HEK293T (cell line): ENCODE results near the gene MLLT10.

Experiments
- CTCF ChIA-PET: fragments of 350-600 bp; formaldehyde crosslinking; extraction: SDS; loops from one replicate; lab custom pipeline; 2021; ENCODE audit warnings: antibody characterized with exemption, inconsistent platforms; lab: Yijun Ruan, JAX
- POLR2A ChIA-PET: fragments of 350-600 bp; formaldehyde crosslinking; extraction: SDS; loops from one replicate; lab custom pipeline; 2020; ENCODE audit warnings: antibody characterized with exemption, inconsistent platforms; lab: Yijun Ruan, JAX
- DNase-seq: peaks from one replicate; pipeline ENCODE4 v3.0.0; 2012; ENCODE audit warnings: mixed read lengths; ENCODE audit errors: extremely low spot score
- ARNT ChIP-seq: fragments of 450-650 bp; IDR thresholded peaks from 2 replicates; pipeline ENCODE4 v1.6.1; 2017; ENCODE audit warnings: mild to moderate bottlenecking
- BHLHE40 ChIP-seq: fragments of 450-650 bp; IDR thresholded peaks from 2 replicates; pipeline ENCODE4 v1.6.1; 2016; ENCODE audit warnings: mild to moderate bottlenecking, moderate library complexity, borderline replicate concordance
- CTBP1 ChIP-seq: fragments of 450-650 bp; IDR thresholded peaks from 2 replicates; pipeline ENCODE4 v1.6.1; 2016; ENCODE audit warnings: borderline replicate concordance
- ELF4 ChIP-seq: fragments of 450-650 bp; IDR thresholded peaks from 2 replicates; pipeline ENCODE4 v1.6.1; 2017; ENCODE audit warnings: antibody characterized with exemption
- FOXA1 ChIP-seq: fragments of 450-650 bp; IDR thresholded peaks from 2 replicates; pipeline ENCODE4 v1.6.1; 2016; ENCODE audit warnings: mild to moderate bottlenecking
- FOXK2 ChIP-seq: fragments of 450-650 bp; IDR thresholded peaks from 2 replicates; pipeline ENCODE4 v1.6.1; 2016; ENCODE audit warnings: mild to moderate bottlenecking
- FOXM1 ChIP-seq: fragments of 450-650 bp; IDR thresholded peaks from 2 replicates; pipeline ENCODE4 v1.6.1; 2017; ENCODE audit warnings: mild to moderate bottlenecking, borderline replicate concordance
- HDGF ChIP-seq: fragments of 450-650 bp; IDR thresholded peaks from 2 replicates; pipeline ENCODE4 v1.6.1; 2017; ENCODE audit warnings: antibody characterized with exemption, borderline replicate concordance
- L3MBTL2 ChIP-seq: fragments of 450-650 bp; conservative IDR thresholded peaks from 2 replicates; pipeline ENCODE4 v1.6.1; 2016; ENCODE audit warnings: mild to moderate bottlenecking
- LEF1 ChIP-seq: fragments of 450-650 bp; IDR thresholded peaks from 2 replicates; pipeline ENCODE4 v1.6.1; 2017; ENCODE audit warnings: mild to moderate bottlenecking, borderline replicate concordance
- NFRKB ChIP-seq: fragments of 450-650 bp; IDR thresholded peaks from 2 replicates; pipeline ENCODE4 v1.6.1; 2016; ENCODE audit warnings: mild to moderate bottlenecking, moderate library complexity
- PKNOX1 ChIP-seq: fragments of 450-650 bp; IDR thresholded peaks from 2 replicates; pipeline ENCODE4 v1.6.1; 2016
- SP1 ChIP-seq: fragments of 450-650 bp; IDR thresholded peaks from 2 replicates; pipeline ENCODE4 v1.6.1; 2017
- SUZ12 ChIP-seq: fragments of 450-650 bp; IDR thresholded peaks from 2 replicates; pipeline ENCODE4 v1.6.1; 2016; ENCODE audit warnings: mild to moderate bottlenecking
- TARDBP ChIP-seq: fragments of 450-650 bp; IDR thresholded peaks from 2 replicates; pipeline ENCODE4 v1.6.1; 2016
- ZNF384 ChIP-seq: fragments of 450-650 bp; IDR thresholded peaks from 2 replicates; pipeline ENCODE4 v1.6.1; 2016

The MLLT10 gene

GRCh38 chr10:21533467-21534279, at the start of gene MLLT10:
Gene MLLT10, plus strand, starts transcription at chr10:21534232. Its CDS starts 413 bp downstream, at chr10:21534645.
- DNase-seq: peak; percentile 88
- ChIA-PET POLR2A (interaction anchor here (1.4 to 2.3 kb wide), 4 partner anchors 9 to 37 kb away, joined by 4 to 22 read pairs (median 9); no protein-coding TSS in a partner anchor), CTCF (no interaction called here)
- TF ChIP-seq FOXM1 (peak; percentile 53; the same call in 1 of the 2 replicates), CTBP1 (no peak), LEF1 (peak; percentile 35; the same call in 1 of the 2 replicates), ZNF384 (no peak), BHLHE40 (no peak), NFRKB (no peak), ARNT (peak; percentile 40; the same call in 1 of the 2 replicates), L3MBTL2 (peak; percentile 81), HDGF (no peak), SUZ12 (no peak), PKNOX1 (no peak), TARDBP (no peak), FOXK2 (no peak), ELF4 (no peak), FOXA1 (no peak), SP1 (no peak)

GRCh38 chr10:21487416-21488180, 46.4 kb upstream of the MLLT10 start:
- POLR2A ChIA-PET: no interaction called here
- TF ChIP-seq ZNF384 (no peak), SUZ12 (no peak), FOXA1 (no peak), NFRKB (no peak), PKNOX1 (no peak), BHLHE40 (no peak), LEF1 (no peak), FOXM1 (no peak), HDGF (no peak), TARDBP (no peak), CTBP1 (no peak), L3MBTL2 (no peak), FOXK2 (no peak)
- CTCF ChIA-PET: no interaction called here
- DNase-seq: no peak

GRCh38 chr10:21488246-21488956, 45.6 kb upstream of the MLLT10 start:
- DNase-seq: no peak
- TF ChIP-seq BHLHE40: no peak
- no peak for TF ChIP-seq CTBP1
- TF ChIP-seq PKNOX1: no peak
- no peak for TF ChIP-seq ARNT
- TF ChIP-seq SP1: no peak
- TF ChIP-seq L3MBTL2: no peak
- no peak for TF ChIP-seq LEF1
- TF ChIP-seq ZNF384: no peak
- ChIA-PET CTCF (no interaction called here), POLR2A (interaction anchor here (1.7 kb wide), 1 partner anchor 37 kb away, joined by 6 read pairs; the partner anchor contains the start of gene SKIDA1)

- POLR2A ChIA-PET: interaction anchor here (1.7 kb wide), 1 partner anchor 37 kb away, joined by 6 read pairs; the partner anchor contains the start of gene SKIDA1
- CTCF ChIA-PET: no interaction called here
- TF ChIP-seq ELF4: no peak
- TF ChIP-seq PKNOX1: no peak
- TF ChIP-seq L3MBTL2: no peak
- TF ChIP-seq HDGF: no peak
- TF ChIP-seq FOXK2: no peak
- no peak for TF ChIP-seq ZNF384
- no peak for TF ChIP-seq SP1
- no peak for TF ChIP-seq FOXA1
- no peak for DNase-seq
These were observed 45.0 kb upstream of the MLLT10 start for GRCh38 chr10:21488957-21489446.
